H9 (cell line): ENCODE results near the gene CTNNBL1. TPM values are rescaled to one million over a fixed set of nuclear protein-coding genes. Genes with fewer than 3 reads are reported as not detected.
"Not testable (repeated sequence)": the region's sequence is repeated elsewhere in the genome, so short reads cannot be mapped to it uniquely, and the experiment has no call there.

Experiments
- DNase-seq: peaks from one replicate; pipeline ENCODE4 v3.0.0-alpha.2; 2017
- H2AFZ ChIP-seq: one replicate; pipeline ENCODE4 v1.6.1; 2013; ENCODE audit warnings: mild to moderate bottlenecking, low read length, control low read depth, moderate library complexity
- H2AK5ac ChIP-seq: 2 replicates; pipeline ENCODE4 v1.6.1; 2013; ENCODE audit warnings: low read length, control low read depth, mixed read lengths; ENCODE audit not compliant: insufficient read length
- H2BK120ac ChIP-seq: one replicate; pipeline ENCODE4 v1.6.1; 2013; ENCODE audit warnings: low read depth, mild to moderate bottlenecking, low read length, control low read depth, inconsistent platforms; ENCODE audit not compliant: poor library complexity, severe bottlenecking
- H2BK12ac ChIP-seq: 2 replicates; pipeline ENCODE4 v1.6.1; 2013; ENCODE audit warnings: low read length, control low read depth, mixed read lengths, low read depth; ENCODE audit not compliant: insufficient read length
- H2BK15ac ChIP-seq: 2 replicates; pipeline ENCODE4 v1.6.1; 2013; ENCODE audit warnings: low read depth, low read length, control low read depth
- H2BK20ac ChIP-seq: one replicate; pipeline ENCODE4 v1.6.1; 2013; ENCODE audit warnings: low read depth, mild to moderate bottlenecking, low read length, control low read depth, inconsistent platforms; ENCODE audit not compliant: poor library complexity, severe bottlenecking
- H2BK5ac ChIP-seq: 2 replicates; pipeline ENCODE4 v1.6.1; 2013; ENCODE audit warnings: low read length, control low read depth, mixed read lengths; ENCODE audit not compliant: insufficient read length
- H3K14ac ChIP-seq: 2 replicates; pipeline ENCODE4 v1.6.1; 2013; ENCODE audit warnings: low read length, control low read depth; ENCODE audit not compliant: insufficient read depth
- H3K18ac ChIP-seq: 2 replicates; pipeline ENCODE4 v1.6.1; 2013; ENCODE audit warnings: low read depth, mild to moderate bottlenecking, mixed read lengths, low read length, control low read depth; ENCODE audit not compliant: insufficient read length
- H3K23ac ChIP-seq: 2 replicates; pipeline ENCODE4 v1.6.1; 2013; ENCODE audit warnings: low read length, control low read depth, mixed read lengths, low read depth; ENCODE audit not compliant: insufficient read length
- H3K23me2 ChIP-seq: 2 replicates; pipeline ENCODE4 v1.6.1; 2013; ENCODE audit warnings: low read depth, mild to moderate bottlenecking, mixed read lengths, low read length, control low read depth; ENCODE audit not compliant: insufficient read length, poor library complexity, severe bottlenecking
- H3K27ac ChIP-seq: 2 replicates; pipeline ENCODE4 v1.5.1; 2013; ENCODE audit warnings: low read length, control low read depth, mixed read lengths, low read depth; ENCODE audit not compliant: insufficient read length
- H3K27me3 ChIP-seq: 2 replicates; pipeline ENCODE4 v1.6.1; 2013; ENCODE audit warnings: low read length, control low read depth, inconsistent platforms; ENCODE audit not compliant: insufficient read depth
- H3K4ac ChIP-seq: 2 replicates; pipeline ENCODE4 v1.6.1; 2013; ENCODE audit warnings: low read depth, mild to moderate bottlenecking, control low read depth, inconsistent platforms, low read length, moderate library complexity
- H3K4me1 ChIP-seq: 2 replicates; pipeline ENCODE4 v1.6.1; 2013; ENCODE audit warnings: low read length, control low read depth, inconsistent platforms; ENCODE audit not compliant: insufficient read depth
- H3K4me2 ChIP-seq: 2 replicates; pipeline ENCODE4 v1.6.1; 2013; ENCODE audit warnings: low read length, control low read depth, mixed read lengths; ENCODE audit not compliant: insufficient read length, insufficient read depth
- H3K56ac ChIP-seq: 2 replicates; pipeline ENCODE4 v1.6.1; 2013; ENCODE audit warnings: low read depth, mild to moderate bottlenecking, mixed read lengths, low read length, control low read depth; ENCODE audit not compliant: insufficient read length
- H3K79me1 ChIP-seq: 2 replicates; pipeline ENCODE4 v1.6.1; 2013; ENCODE audit warnings: low read depth, mild to moderate bottlenecking, moderate library complexity, low read length, control low read depth, inconsistent platforms; ENCODE audit not compliant: insufficient read depth, poor library complexity, severe bottlenecking
- H3K79me2 ChIP-seq: 2 replicates; pipeline ENCODE4 v1.6.1; 2013; ENCODE audit warnings: low read length, control low read depth, inconsistent platforms; ENCODE audit not compliant: insufficient read depth
- H3K9ac ChIP-seq: 2 replicates; pipeline ENCODE4 v1.6.1; 2013; ENCODE audit warnings: low read length, control low read depth, mixed read lengths; ENCODE audit not compliant: insufficient read length; ENCODE audit errors: extremely low read depth
- H3K9me3 ChIP-seq: one replicate; pipeline ENCODE4 v1.6.1; 2013; ENCODE audit warnings: low read depth, low read length, inconsistent platforms; ENCODE audit not compliant: control insufficient read depth
- H3T11ph ChIP-seq: one replicate; pipeline ENCODE4 v1.6.1; 2013; ENCODE audit warnings: mild to moderate bottlenecking, low read length, control low read depth, inconsistent platforms
- H4K20me1 ChIP-seq: one replicate; pipeline ENCODE4 v1.6.1; 2013; ENCODE audit not compliant: control insufficient read depth, insufficient read length, insufficient read depth
- H4K5ac ChIP-seq: 2 replicates; pipeline ENCODE4 v1.6.1; 2013; ENCODE audit warnings: low read depth, mild to moderate bottlenecking, mixed read lengths, low read length, control low read depth; ENCODE audit not compliant: insufficient read length
- H4K8ac ChIP-seq: replicated peaks from 2 replicates; pipeline ENCODE4 v1.6.1; 2013; ENCODE audit warnings: low read length, control low read depth, mixed read lengths, low read depth; ENCODE audit not compliant: insufficient read length
- H4K91ac ChIP-seq: 2 replicates; pipeline ENCODE4 v1.6.1; 2013; ENCODE audit warnings: low read depth, mild to moderate bottlenecking, moderate library complexity, mixed read lengths, low read length, control low read depth; ENCODE audit not compliant: insufficient read length
- H3K27ac Mint-ChIP-seq, 3 experiments: 2 replicates in 2 of 3; 3 replicates in 1 of 3; pipeline ENCODE4 v1.8.0; 2020 to 2021; ENCODE audit warnings: mixed read lengths in 3 of 3, mild to moderate bottlenecking in 1 of 3, moderate library complexity in 1 of 3
- H3K27me3 Mint-ChIP-seq: 2 replicates; pipeline ENCODE4 v1.8.0; 2021; ENCODE audit warnings: low read depth, mild to moderate bottlenecking, moderate library complexity, mixed read lengths
- H3K36me3 Mint-ChIP-seq, 3 experiments: 2 replicates in 2 of 3; 3 replicates in 1 of 3; pipeline ENCODE4 v1.8.0; 2020 to 2021; ENCODE audit warnings: low read depth in 3 of 3, mixed read lengths in 3 of 3; ENCODE audit not compliant: insufficient read depth in 1 of 3
- H3K4me1 Mint-ChIP-seq, 2 experiments: 2 replicates each; pipeline ENCODE4 v1.8.0; 2020; ENCODE audit warnings: mixed read lengths in 2 of 2
- H3K4me3 Mint-ChIP-seq, 2 experiments: 2 replicates in 1 of 2; 3 replicates in 1 of 2; pipeline ENCODE4 v1.8.0; 2020 to 2021; ENCODE audit warnings: mild to moderate bottlenecking in 2 of 2, mixed read lengths in 2 of 2, moderate library complexity in 1 of 2
- H3K9me3 Mint-ChIP-seq, 2 experiments: 2 replicates in 1 of 2; 3 replicates in 1 of 2; pipeline ENCODE4 v1.8.0; 2020; ENCODE audit warnings: mild to moderate bottlenecking in 2 of 2, mixed read lengths in 2 of 2, moderate library complexity in 1 of 2
- WGBS: extraction: QIAGEN DNeasy Blood & Tissue Kit; methylation state at CpG from one replicate; pipeline ENCODE4 v1.1.7; 2013; ENCODE audit warnings: missing lambda C conversion rate, low lambda C conversion rate, mixed read lengths; ENCODE audit not compliant: insufficient read length; ENCODE audit errors: extremely low coverage; 5-methylcytosine and 5-hydroxymethylcytosine counted together
- total RNA-seq: library from RNA; stranded (reverse); gene quantifications from 2 replicates; pipeline ENCODE4 v1.2.1, GENCODE V29; 2021
- TF ChIP-seq, protein P1 (sequence below): fragments of 200-600 bp; sonication (generic); conservative IDR thresholded peaks from 3 replicates; pipeline ENCODE4 v1.8.0; 2021; ENCODE audit warnings: antibody characterized with exemption, mild to moderate bottlenecking

Gene CTNNBL1
- total RNA-seq, 1 experiment from 2014 or later, result 67.2 TPM

- Mint-ChIP-seq H3K9me3 (no peaks in the 10 kb centered on the region), H3K27me3 (peaks cover 9% of the 10 kb centered on the region), H3K27ac (peak overlapping the region in 1 of 3 experiments; percentile 71; a peak in 1 of 7 replicates), H3K4me1 (peaks cover 0 to 11% of the 10 kb centered on the region in 2 experiments; a peak in 3 of 4 replicates), H3K4me3 (no peak overlapping the region), H3K36me3 (no peaks in the 10 kb centered on the region)
- Histone ChIP-seq H3K9ac (no peak overlapping the region), H2BK20ac (no peak overlapping the region), H4K8ac (no peak overlapping the region), H3K4me1 (no peaks in the 10 kb centered on the region), H3T11ph (no peak overlapping the region), H3K23ac (no peak overlapping the region), H2BK120ac (no peak overlapping the region), H3K27ac (no peak overlapping the region), H3K79me2 (no peaks in the 10 kb centered on the region), H3K56ac (no peak overlapping the region), H2BK5ac (no peak overlapping the region), H2BK12ac (no peak overlapping the region), H3K18ac (no peak overlapping the region), H3K23me2 (no peaks in the 10 kb centered on the region), H4K20me1 (no peaks in the 10 kb centered on the region), H2AFZ (no peak overlapping the region), H4K5ac (no peak overlapping the region), H3K9me3 (no peaks in the 10 kb centered on the region), H3K4me2 (no peak overlapping the region), H3K27me3 (no peaks in the 10 kb centered on the region), H2AK5ac (no peak overlapping the region), H3K79me1 (no peaks in the 10 kb centered on the region), H4K91ac (no peak overlapping the region), H2BK15ac (no peak overlapping the region), H3K4ac (no peak overlapping the region), H3K14ac (no peak overlapping the region)
- no CpG with 5 or more reads among the region's 11 CpGs for WGBS
- TF ChIP-seq, protein P1, sequence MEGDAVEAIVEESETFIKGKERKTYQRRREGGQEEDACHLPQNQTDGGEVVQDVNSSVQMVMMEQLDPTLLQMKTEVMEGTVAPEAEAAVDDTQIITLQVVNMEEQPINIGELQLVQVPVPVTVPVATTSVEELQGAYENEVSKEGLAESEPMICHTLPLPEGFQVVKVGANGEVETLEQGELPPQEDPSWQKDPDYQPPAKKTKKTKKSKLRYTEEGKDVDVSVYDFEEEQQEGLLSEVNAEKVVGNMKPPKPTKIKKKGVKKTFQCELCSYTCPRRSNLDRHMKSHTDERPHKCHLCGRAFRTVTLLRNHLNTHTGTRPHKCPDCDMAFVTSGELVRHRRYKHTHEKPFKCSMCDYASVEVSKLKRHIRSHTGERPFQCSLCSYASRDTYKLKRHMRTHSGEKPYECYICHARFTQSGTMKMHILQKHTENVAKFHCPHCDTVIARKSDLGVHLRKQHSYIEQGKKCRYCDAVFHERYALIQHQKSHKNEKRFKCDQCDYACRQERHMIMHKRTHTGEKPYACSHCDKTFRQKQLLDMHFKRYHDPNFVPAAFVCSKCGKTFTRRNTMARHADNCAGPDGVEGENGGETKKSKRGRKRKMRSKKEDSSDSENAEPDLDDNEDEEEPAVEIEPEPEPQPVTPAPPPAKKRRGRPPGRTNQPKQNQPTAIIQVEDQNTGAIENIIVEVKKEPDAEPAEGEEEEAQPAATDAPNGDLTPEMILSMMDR, result no peak
- DNase-seq, result no peak
These were observed 15.6 kb upstream of the CTNNBL1 start for GRCh38 chr20:37677969-37678861.

DNA sequence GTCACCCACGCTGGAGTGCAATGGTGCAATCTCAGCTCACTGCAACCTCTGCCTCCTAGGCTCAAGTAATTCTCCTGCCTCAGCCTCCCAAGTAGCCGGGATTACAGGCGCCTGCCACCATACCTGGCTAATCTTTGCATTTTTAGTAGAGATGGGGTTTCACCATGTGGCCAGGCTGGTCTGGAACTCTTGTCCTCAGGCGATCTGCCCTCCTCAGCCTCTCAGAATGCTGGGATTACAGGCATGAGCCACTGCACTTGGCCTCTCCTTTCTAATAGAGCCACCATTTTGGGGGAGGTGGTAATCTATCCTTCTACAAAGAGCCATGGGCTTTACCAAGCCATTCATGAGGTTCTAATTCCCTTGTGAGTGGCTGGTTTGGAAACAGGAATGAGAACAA lies 14.1 kb upstream of the CTNNBL1 start:
- not testable (repeated sequence) for H2BK5ac ChIP-seq, H3K36me3 Mint-ChIP-seq, H2BK20ac ChIP-seq, H3K27ac ChIP-seq, H3K27ac Mint-ChIP-seq, H3K9me3 ChIP-seq, H3K27me3 ChIP-seq, H3K14ac ChIP-seq, H2BK12ac ChIP-seq, H4K20me1 ChIP-seq, H3K18ac ChIP-seq, H3T11ph ChIP-seq, H3K79me1 ChIP-seq, DNase-seq, H3K56ac ChIP-seq, H2AFZ ChIP-seq, H2BK15ac ChIP-seq, H4K91ac ChIP-seq, H3K4ac ChIP-seq, H3K79me2 ChIP-seq, H3K4me2 ChIP-seq, H3K4me1 Mint-ChIP-seq, H3K4me3 Mint-ChIP-seq, H3K23me2 ChIP-seq, H3K9me3 Mint-ChIP-seq, H3K27me3 Mint-ChIP-seq, H3K9ac ChIP-seq, H4K5ac ChIP-seq, H2AK5ac ChIP-seq, H3K23ac ChIP-seq, H3K4me1 ChIP-seq, H2BK120ac ChIP-seq, H4K8ac ChIP-seq
- no CpG with 5 or more reads among the region's 4 CpGs for WGBS
